NCI-H2227 (cell line): ENCODE data around the gene KCTD7.
"Not testable (repeated sequence)": the region's sequence is repeated elsewhere in the genome, so short reads cannot be mapped to it uniquely, and the experiment has no call there.

Source experiments
- DNase-seq: peaks from one replicate; lab custom pipeline; 2025; ENCODE audit not compliant: unreplicated experiment; lab: John Stamatoyannopoulos, UW

KCTD7 gene

DNA sequence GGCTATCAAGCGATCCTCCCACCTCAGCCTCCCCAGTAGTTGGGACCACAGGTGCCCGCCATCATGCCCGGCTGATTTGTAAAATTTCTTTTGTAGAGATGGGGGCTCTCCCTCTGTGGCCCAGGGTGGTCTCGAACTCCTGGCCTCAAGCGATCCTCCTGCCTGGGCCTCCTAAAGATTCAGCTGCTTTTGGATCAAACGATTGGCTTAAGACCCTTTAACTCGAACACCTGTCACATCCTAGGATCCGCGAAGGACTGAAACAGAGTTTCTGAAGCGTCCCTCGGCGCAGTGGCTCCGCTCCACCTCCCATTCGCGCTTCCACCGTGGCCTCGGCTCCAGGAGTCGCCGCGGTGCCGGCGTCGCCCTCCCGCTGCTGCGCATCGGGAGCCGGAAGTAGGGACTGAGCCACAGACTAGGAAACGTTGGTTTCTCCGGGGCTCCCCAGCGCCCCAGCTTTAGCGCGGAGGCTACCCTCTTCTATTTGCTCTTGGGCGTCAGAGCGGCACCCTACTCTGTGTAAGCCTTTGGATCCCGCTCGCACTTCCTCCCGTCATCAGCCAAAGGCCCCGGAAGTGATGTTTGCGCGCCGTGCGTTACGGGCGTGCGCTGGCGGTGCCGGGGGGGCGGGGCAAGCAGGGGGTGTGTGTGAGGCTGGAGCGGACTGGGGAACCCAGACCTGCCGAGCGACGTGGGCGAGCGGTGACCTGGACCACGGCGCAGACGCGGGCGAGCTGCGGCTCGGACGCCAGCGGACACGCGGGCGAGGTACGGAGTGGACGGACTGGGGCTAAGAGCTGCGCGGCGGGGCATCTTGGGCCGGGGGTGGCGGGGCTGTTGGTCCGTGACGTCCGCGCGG lies 53.0 kb downstream of the KCTD7 start:
- peak; percentile 97 for DNase-seq

DNA sequence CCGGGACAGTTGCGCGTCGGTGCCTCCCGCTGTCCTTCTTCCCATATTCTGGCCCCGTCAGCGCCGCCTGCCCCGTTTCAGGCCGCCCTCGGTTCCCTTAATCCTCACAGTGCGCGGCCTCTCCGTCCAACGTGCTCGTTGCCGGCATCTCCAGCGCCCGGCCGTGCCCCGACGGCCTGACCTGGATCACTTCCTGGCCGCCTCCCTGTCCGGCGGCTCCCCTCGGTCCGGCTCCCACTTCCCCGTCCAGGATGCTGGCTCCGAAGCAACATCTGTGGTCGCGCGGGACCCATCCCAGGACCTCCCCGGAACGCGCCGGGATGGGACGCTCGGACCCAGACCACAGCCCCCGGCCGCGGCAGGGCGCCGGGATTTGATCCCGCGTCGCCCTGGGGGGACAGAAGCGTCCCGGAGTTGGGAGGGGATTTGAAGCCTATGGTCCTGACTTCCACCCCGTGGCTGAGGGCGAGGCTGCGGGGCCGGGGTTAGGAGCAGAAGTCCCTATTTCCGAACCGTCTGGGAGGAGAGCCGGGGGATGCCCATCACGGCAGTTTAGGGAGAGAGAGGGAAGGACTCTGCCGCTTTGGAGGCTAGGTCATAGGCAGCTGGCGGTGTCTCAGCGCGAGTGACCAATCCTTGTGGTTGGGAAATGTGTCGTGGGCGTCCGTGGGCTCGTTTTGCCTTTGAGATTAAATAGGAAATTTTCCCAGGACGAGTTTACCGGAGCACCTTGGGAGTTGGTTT lies 53.8 kb downstream of the KCTD7 start:
- no peak for DNase-seq

DNA sequence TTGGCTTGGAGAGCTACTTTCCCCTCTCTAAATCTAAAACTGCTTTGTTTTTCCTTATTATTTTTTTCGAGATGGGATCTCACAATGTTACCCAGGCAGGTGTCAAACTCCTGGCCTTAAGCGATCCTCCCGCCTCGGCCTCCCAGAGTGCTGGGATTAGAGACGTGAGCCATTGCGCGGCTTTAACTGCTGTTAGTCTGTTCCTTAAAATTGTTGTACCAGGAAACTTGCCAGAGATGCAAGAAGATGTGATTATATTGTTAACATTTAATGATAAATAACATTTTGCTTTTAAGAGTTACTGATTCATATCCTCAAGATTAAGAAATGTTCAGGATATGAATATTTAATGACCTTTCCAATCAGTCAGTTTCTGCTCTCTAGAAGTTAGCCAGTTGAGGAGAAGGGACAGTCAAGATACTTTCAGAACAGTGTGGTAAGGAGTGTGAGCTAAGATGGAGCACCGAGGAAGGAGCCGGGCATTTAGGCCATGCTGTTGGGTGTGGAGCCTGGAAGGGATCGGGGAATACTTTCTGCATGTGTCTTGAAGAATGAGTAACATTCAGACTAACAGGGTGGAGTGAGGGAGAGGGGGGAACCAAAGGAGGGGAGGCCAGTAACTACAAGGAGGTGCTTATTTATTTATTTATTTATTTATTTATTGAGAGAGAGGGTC lies 54.6 kb downstream of the KCTD7 start:
- DNase-seq, result not testable (repeated sequence)

DNA sequence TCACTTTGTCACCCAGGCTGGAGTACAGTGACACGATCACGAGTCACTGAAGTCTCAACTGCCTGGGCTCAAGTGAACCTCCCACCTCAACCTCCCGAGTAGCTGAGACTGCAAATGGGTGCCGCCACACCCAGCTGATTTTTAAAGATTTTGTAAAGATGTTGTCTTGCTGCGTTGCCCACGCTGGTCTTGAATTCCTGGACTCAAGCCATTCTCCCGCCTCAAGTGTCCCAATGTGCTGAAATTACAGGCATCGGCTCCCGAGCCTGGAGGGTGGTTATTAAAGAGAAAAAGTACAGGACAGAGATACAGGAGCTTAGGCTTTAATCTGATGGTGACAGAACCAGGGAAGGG lies 55.1 kb downstream of the KCTD7 start:
- no peak for DNase-seq

DNA sequence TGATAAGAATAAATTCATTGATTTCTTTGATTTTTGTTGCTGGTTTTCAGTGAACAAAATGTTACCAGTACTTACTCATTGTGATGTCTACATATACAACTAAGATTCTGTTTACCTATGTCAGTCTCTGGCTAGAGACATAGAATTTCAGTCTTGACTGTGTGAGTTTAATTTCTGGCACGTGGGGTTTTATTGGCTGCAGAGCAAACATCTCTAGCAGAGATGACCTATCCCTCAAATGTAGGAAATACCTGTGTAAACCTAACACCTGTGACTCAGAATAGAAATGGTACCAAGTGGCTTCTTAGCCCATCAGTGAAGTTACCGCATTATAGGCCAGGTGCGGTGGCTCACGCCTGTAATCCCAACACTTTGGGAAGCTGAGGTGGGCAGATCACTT lies 57.0 kb downstream of the KCTD7 start:
- DNase-seq, result not testable (repeated sequence)

DNA sequence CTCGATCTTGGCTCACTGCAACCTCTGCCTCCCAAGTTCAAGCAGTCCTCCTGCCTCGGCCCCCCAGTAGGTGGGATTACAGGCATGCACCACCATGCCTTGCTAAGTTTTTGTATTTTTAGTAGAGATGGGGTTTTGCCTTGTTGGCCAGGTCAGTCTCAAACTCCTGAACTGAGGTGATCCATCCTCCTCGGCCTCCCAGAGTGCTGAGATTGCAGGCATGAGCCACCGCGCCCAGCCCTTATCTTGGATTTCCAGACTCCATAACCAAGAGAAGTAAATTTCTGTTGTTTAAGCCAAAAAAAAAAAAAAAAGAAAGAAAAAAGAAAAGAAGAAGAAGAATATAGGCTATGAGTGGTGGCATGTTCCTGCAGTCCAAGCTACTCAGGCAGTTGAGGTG lies 58.5 kb downstream of the KCTD7 start:
- DNase-seq, result no peak

DNA sequence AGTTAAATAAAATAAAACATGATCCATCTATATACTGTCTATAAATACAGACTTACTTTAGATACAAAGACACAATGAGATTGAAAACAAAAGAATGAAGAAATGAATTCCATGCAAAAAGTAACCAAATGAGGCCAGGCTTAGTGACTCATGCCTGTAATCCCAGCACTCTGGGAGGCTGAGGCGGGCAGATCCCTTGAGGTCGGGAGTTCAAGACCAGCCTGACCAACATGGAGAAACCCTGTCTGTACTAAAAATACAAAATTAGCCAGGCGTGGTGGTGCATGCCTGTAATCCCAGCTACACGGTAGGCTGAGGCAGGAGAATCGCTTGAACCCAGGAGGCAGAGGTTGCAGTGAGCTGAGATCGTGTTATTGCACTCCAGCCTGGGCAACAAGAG lies 59.0 kb downstream of the KCTD7 start:
- DNase-seq, result not testable (repeated sequence)

DNA sequence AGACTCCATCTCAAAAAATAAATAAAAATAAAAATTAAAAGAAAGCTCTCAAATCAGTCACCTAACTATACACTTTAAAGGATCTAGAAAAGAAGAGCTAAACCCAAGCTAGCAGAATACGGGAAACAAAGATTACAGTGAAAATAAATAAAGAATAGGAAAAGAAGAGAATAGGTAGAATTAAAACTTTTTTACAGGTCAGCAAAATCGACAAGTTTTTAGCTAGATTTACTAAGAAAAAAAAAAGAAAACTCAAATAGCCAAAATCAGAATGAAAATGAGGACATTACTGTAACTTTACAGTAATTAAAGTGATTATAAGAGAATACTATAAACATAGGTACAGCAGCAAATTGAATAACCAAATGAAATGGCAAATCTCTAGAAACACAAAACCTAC lies 60.4 kb downstream of the KCTD7 start:
- DNase-seq, result no peak

DNA sequence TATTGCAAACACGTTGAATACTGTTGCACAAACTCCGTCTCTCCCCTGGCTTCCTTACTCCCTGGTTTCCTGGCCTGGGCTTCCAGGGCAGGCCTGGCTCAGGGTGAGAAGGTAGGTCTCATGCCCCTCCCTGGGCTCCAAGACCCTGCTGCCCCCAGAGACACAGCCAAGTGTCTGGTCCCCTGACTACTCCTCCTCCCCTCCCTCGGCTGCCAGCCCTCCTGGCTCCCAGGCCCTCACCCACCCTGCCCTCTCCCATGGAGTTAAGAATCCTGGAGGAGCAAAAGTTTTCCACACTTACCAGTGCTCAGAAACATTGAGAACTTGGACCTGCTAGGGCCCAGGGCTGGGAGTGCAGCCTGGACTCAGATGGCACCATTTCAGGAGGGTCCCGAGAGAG lies 64.7 kb downstream of the KCTD7 start:
- no peak for DNase-seq
